BJ (cell line): ENCODE results near the gene ZIC4. TPM values are rescaled to one million over a fixed set of nuclear protein-coding genes. Genes with fewer than 3 reads are reported as not detected.

Experiments used
- CTCF ChIA-PET: fragments of 350-600 bp; formaldehyde crosslinking; extraction: SDS; loops from one replicate; lab custom pipeline; 2021; ENCODE audit warnings: antibody characterized with exemption, inconsistent platforms; lab: Yijun Ruan, JAX
- POLR2A ChIA-PET: fragments of 300-600 bp; sonication (Branson Sonifier 250); formaldehyde crosslinking; extraction: SDS; loops from one replicate; lab custom pipeline; 2021; ENCODE audit warnings: antibody characterized with exemption; lab: Charles Lee
- DNase-seq: peaks from one replicate; pipeline ENCODE4 v3.0.0-alpha.2; 2011; ENCODE audit warnings: low read depth
- H3K27me3 ChIP-seq: 2 replicates; pipeline ENCODE4 v1.6.0; 2011; ENCODE audit warnings: low read length; ENCODE audit not compliant: control insufficient read depth, insufficient read depth
- H3K36me3 ChIP-seq: 2 replicates; pipeline ENCODE4 v1.5.1; 2011; ENCODE audit warnings: low read length; ENCODE audit not compliant: control insufficient read depth, insufficient read depth
- H3K4me3 ChIP-seq: 2 replicates; pipeline ENCODE4 v1.5.1; 2011; ENCODE audit warnings: low read depth, mild to moderate bottlenecking, control low read depth, low read length
- polyA plus RNA-seq: library from polyadenylated mRNA; depleted of rRNA; stranded (reverse); fragments of >200 nt; gene quantifications from 2 replicates; pipeline ENCODE4 v1.2.3, GENCODE V29; 2011
- TF ChIP-seq, protein P1 (sequence below): IDR thresholded peaks from 2 replicates; pipeline ENCODE4 v1.5.1; 2011; ENCODE audit warnings: low read depth, mild to moderate bottlenecking, control low read depth, inconsistent platforms, low read length, moderate library complexity; ENCODE audit not compliant: insufficient read depth

ZIC4 gene
- polyA plus RNA-seq, 1 experiment, result 3.2 TPM

DNA sequence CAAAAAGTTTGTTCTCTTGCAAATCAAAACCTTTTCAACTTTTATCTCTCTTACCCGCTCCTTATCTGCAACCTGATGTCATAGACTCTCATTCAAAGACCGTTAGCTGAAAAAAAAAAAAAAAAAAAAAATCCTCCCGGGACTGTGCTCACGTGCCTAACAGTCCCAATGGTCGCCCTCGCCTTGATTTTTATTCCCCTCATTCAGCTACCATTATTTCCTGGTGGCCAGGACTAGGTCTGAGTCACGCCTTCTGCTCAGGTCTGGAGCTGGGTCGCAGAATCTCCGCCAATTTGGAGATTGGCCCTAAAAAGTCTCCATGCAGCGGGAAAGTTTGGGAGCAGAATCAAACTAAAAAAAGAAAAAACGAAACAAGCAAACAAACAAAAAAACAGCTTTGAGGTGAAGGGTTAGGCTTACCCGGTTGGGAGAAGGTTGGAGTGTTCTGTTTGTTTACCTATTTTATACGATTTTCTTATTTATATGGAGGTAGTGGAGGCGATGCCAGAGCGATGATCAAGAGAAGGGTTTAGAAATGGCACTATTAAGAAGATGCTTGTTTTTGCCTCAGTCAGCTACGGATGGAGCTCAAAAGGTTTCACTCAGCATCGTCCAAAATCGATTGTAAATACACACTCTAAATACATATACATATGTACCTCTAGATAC, 51.1 kb downstream of the ZIC4 start:
- no peak overlapping the region for H3K4me3 ChIP-seq
- ChIA-PET POLR2A (no interaction called here), CTCF (interaction anchor here (3.7 kb wide), 1 partner anchor 14 kb away, joined by 10 read pairs; no protein-coding TSS in a partner anchor)
- H3K27me3 ChIP-seq, result peaks cover 36% of the 10 kb centered on the region
- no peak for DNase-seq
- H3K36me3 ChIP-seq, result no peaks in the 10 kb centered on the region
- TF ChIP-seq, protein P1, sequence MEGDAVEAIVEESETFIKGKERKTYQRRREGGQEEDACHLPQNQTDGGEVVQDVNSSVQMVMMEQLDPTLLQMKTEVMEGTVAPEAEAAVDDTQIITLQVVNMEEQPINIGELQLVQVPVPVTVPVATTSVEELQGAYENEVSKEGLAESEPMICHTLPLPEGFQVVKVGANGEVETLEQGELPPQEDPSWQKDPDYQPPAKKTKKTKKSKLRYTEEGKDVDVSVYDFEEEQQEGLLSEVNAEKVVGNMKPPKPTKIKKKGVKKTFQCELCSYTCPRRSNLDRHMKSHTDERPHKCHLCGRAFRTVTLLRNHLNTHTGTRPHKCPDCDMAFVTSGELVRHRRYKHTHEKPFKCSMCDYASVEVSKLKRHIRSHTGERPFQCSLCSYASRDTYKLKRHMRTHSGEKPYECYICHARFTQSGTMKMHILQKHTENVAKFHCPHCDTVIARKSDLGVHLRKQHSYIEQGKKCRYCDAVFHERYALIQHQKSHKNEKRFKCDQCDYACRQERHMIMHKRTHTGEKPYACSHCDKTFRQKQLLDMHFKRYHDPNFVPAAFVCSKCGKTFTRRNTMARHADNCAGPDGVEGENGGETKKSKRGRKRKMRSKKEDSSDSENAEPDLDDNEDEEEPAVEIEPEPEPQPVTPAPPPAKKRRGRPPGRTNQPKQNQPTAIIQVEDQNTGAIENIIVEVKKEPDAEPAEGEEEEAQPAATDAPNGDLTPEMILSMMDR, result no peak

DNA sequence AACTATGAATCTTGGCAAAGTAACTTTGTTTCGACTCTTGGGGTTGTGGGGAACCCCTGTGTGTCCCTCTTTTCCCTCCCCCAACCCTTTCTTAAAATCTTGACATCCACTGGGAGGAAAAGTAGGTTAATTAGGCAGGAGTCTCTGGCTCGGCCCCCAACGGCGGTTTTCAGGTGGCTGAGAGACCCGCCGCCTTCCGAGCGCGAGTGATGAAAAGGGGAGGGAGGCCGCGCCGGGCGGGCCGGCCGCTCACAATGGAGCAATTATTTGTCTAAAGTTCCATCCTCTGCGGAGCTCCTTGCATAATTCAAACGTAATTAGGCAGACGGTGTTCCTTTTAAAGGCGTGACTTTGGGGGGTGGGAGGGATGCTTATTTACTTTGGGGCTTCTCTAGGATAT, 51.7 kb downstream of the ZIC4 start:
- Histone ChIP-seq H3K36me3 (no peaks in the 10 kb centered on the region), H3K27me3 (peaks cover 34% of the 10 kb centered on the region), H3K4me3 (no peak overlapping the region)
- ChIA-PET POLR2A (no interaction called here), CTCF (no interaction called here)
- DNase-seq, result no peak
- TF ChIP-seq, protein P1, result no peak

DNA sequence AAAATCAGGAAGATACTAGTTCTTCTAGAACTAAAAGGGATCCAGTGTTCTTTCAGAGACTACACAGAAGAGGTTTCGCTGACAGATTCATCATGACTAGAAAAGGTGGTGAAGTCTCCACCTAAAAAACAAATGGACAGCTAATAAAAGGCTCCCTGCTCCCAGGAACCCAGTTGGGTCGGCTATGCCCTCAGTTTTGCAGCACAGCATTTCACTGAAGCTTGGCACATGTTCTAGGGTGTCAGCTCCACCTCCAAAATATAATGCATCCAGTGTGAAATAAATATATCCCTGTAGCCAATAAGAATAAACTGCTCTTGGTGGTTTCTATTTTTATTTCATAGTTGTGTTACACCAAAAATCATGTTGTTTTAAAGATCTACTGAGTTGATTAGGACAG, 55.0 kb downstream of the ZIC4 start:
- Histone ChIP-seq H3K4me3 (no peak overlapping the region), H3K36me3 (no peaks in the 10 kb centered on the region), H3K27me3 (peaks cover 22% of the 10 kb centered on the region)
- TF ChIP-seq, protein P1, result no peak
- ChIA-PET CTCF (interaction anchor here (0.6 kb wide), 1 partner anchor 9 kb away, joined by 3 read pairs; no protein-coding TSS in a partner anchor), POLR2A (no interaction called here)
- no peak for DNase-seq

DNA sequence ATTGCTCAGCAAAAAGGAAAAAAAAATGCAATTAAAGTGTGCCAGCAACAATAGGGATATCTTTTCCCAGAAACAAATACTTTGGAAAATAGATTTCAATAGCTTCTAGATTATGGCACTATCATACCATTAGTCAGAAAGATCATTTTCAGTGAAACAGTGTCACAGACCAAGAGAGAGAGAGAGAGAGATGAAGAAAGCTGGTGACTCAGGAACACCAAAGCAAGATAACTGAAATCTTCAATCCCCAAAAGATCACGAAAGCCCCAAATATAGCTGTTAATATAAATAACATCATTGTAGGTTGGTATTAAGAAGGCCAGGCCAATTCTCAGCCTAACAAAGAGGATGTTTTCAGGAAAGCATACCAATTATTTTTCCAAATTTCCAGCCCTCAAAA, 57.4 kb downstream of the ZIC4 start:
- ChIA-PET POLR2A (no interaction called here), CTCF (no interaction called here)
- Histone ChIP-seq H3K27me3 (peaks cover 6% of the 10 kb centered on the region), H3K36me3 (no peaks in the 10 kb centered on the region), H3K4me3 (no peak overlapping the region)
- TF ChIP-seq, protein P1, result no peak
- DNase-seq, result no peak

DNA sequence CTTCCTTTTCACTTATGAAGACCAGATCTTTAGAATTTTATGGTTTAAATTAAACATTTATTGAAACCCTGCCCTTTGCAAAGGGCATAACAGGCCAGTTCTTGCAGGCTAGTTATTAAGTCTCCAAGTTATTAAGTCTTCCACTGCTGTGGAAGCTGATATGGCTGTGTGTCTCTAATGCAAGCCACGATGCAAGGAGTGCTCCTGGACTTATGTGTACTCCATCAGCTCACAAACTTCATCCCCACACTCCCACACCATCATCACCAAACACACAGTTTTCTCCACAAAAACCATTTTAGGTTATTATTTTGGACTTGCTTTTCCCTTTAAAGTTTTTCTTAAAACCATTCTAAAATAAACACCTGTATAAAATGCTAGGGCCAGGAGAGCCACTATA, 62.4 kb downstream of the ZIC4 start:
- H3K36me3 ChIP-seq, result no peaks in the 10 kb centered on the region
- POLR2A ChIA-PET, result no interaction called here
- H3K4me3 ChIP-seq, result no peak overlapping the region
- TF ChIP-seq, protein P1, result no peak
- peaks cover 3% of the 10 kb centered on the region; the same call in 1 of the 2 replicates for H3K27me3 ChIP-seq
- CTCF ChIA-PET, result no interaction called here
- no peak for DNase-seq
